PC-9 (cell line): Measurements from ENCODE around the gene XKR7. TPM values are rescaled to one million over a fixed set of nuclear protein-coding genes. Genes with fewer than 3 reads are reported as not detected.

Experiments used
- BruUV-seq: library from RNA; stranded (reverse); fragments of 400-500 nt; replicated peaks from 2 replicates; lab custom pipeline; 2021; lab: Mats Ljungman, UMichigan
- CTCF ChIA-PET: fragments of 300-600 bp; sonication (Branson Sonifier 250); formaldehyde crosslinking; loops from one replicate; lab custom pipeline; 2022; ENCODE audit warnings: antibody characterized with exemption; lab: Charles Lee
- POLR2A ChIA-PET: fragments of 300-600 bp; sonication (Branson Sonifier 250); formaldehyde crosslinking; loops from one replicate; lab custom pipeline; 2022; ENCODE audit warnings: antibody characterized with exemption; ENCODE audit not compliant: unreplicated experiment; lab: Charles Lee
- DNase-seq, 2 experiments: peaks; one replicate each; pipeline versions ENCODE4 v3.0.0 to v3.0.0-alpha.2; 2015 to 2022; ENCODE audit warnings: mixed read lengths in 1 of 2
- H2AFZ ChIP-seq: fragments of 200-600 bp; sonication (generic); 2 replicates; pipeline ENCODE4 v1.8.1; 2017; ENCODE audit warnings: antibody characterized with exemption
- H3F3A ChIP-seq: fragments of 200-600 bp; sonication (generic); 2 replicates; pipeline ENCODE4 v1.8.1; 2017; ENCODE audit warnings: antibody characterized with exemption, mild to moderate bottlenecking, low read depth; ENCODE audit not compliant: insufficient read depth
- H3K27ac ChIP-seq: fragments of 200-600 bp; sonication (generic); 2 replicates; pipeline ENCODE4 v1.6.1; 2016; ENCODE audit warnings: mixed run types
- H3K27me3 ChIP-seq: fragments of 200-600 bp; sonication (generic); 2 replicates; pipeline ENCODE4 v1.6.1; 2016; ENCODE audit warnings: low read depth, mixed run types; ENCODE audit not compliant: insufficient read depth
- H3K36me3 ChIP-seq: fragments of 200-600 bp; sonication (generic); 2 replicates; pipeline ENCODE4 v1.6.1; 2016; ENCODE audit warnings: low read depth, mixed run types
- H3K4me1 ChIP-seq: fragments of 200-600 bp; sonication (generic); replicated peaks from 2 replicates; pipeline ENCODE4 v1.6.1; 2016; ENCODE audit warnings: mixed run types; ENCODE audit not compliant: insufficient read depth
- H3K4me2 ChIP-seq: fragments of 200-600 bp; sonication (generic); 2 replicates; pipeline ENCODE4 v1.6.1; 2017; ENCODE audit warnings: mixed run types
- H3K4me3 ChIP-seq: fragments of 200-600 bp; sonication (generic); 2 replicates; pipeline ENCODE4 v1.6.1; 2016; ENCODE audit warnings: mixed run types
- H3K79me2 ChIP-seq: fragments of 200-600 bp; sonication (generic); 2 replicates; pipeline ENCODE4 v1.6.1; 2017; ENCODE audit warnings: low read depth, mixed run types
- H3K9me2 ChIP-seq: fragments of 200-600 bp; sonication (generic); 2 replicates; pipeline ENCODE4 v1.8.1; 2017; ENCODE audit warnings: mild to moderate bottlenecking; ENCODE audit not compliant: insufficient read depth
- H3K9me3 ChIP-seq: fragments of 200-600 bp; sonication (generic); 2 replicates; pipeline ENCODE4 v1.8.1; 2016; ENCODE audit warnings: low read depth; ENCODE audit not compliant: insufficient read depth
- H4K20me1 ChIP-seq: fragments of 200-600 bp; sonication (generic); 2 replicates; pipeline ENCODE4 v1.8.1; 2017; ENCODE audit not compliant: insufficient read depth
- CTCF ChIP-seq: fragments of 200-600 bp; sonication (generic); conservative IDR thresholded peaks from 2 replicates; pipeline ENCODE4 v1.6.1; 2017; ENCODE audit warnings: mixed run types, antibody characterized with exemption, mild to moderate bottlenecking, moderate library complexity
- EZH2 ChIP-seq: fragments of 200-600 bp; sonication (generic); IDR thresholded peaks from 2 replicates; pipeline ENCODE4 v1.8.0; 2017; ENCODE audit warnings: antibody characterized with exemption, low read depth
- intact Hi-C: fragments of 100-400 bp; cut with micrococcal nuclease; formaldehyde crosslinking; loops from one replicate; pipeline ENCODE4 v1.10.0; 2022; ENCODE audit not compliant: unreplicated experiment
- total RNA-seq: library from RNA; stranded (reverse); gene quantifications from 2 replicates; pipeline ENCODE4 v1.2.3, GENCODE V29; 2021

XKR7 gene
- total RNA-seq, 1 experiment from 2014 or later: not detected

DNA sequence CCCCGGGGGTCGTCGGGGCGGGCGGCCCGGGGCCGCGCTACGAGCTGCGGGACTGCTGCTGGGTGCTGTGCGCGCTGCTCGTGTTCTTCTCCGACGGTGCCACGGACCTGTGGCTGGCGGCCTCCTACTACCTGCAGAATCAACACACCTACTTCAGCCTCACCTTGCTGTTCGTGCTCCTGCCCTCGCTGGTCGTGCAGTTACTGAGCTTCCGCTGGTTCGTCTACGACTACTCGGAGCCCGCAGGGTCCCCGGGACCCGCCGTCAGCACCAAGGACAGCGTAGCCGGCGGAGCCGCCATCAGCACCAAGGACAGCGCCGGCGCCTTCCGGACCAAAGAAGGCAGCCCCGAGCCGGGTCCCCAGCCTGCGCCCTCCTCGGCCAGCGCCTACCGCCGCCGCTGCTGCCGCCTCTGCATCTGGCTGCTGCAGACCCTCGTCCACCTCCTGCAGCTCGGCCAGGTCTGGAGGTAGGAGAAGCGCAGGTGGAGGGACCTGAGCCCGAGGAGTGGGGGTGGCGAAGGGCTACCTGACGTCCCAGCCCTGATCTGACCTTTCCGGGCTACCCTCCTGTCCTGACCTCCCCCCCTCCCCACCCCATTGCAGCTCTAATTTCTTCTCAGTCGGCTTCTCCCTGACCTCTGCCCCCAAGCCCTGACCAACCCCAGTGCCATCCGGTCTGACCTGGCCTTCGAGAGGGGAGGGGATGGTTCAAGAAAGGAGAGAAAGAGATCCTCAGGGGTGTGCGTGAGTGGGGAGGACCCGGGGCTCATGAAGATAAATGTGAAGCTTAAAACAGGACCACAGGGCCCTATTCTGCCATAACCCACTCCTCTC, 558 bp downstream of the XKR7 start:
- Histone ChIP-seq H3K4me2 (no peak overlapping the region), H3K27me3 (peaks cover 54% of the 10 kb centered on the region), H3K27ac (no peak overlapping the region), H3K36me3 (no peaks in the 10 kb centered on the region), H3F3A (no peaks in the 10 kb centered on the region), H4K20me1 (no peaks in the 10 kb centered on the region), H3K9me2 (no peaks in the 10 kb centered on the region), H3K9me3 (no peaks in the 10 kb centered on the region), H2AFZ (no peak overlapping the region), H3K4me3 (no peak overlapping the region), H3K4me1 (no peaks in the 10 kb centered on the region), H3K79me2 (no peaks in the 10 kb centered on the region)
- intact Hi-C loops: no loop called here
- no TSS peak for BruUV-seq
- ChIA-PET CTCF (no interaction called here), POLR2A (no interaction called here)
- peak in 1 of 2 experiments; percentile 74 for DNase-seq
- TF ChIP-seq EZH2 (no peak), CTCF (no peak)

DNA sequence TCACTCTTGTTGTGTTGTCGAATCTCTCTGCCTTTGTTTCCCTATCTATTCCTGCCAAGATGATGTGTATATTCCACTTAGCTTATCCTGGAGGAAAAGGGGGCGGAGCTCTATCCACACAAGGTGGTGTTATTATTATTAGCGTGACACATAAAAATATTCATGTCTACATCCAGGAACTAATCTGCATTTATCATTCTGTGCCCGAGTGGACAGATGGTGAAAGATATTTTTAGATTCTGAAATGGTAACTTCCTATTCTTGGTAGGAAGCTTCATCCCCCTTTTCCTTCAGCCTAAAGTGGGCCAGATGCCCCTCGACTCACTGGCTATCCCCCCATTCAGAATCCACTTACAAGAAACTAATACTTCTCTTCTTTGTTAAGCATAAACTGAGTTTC, 2.0 kb downstream of the XKR7 start:
- no peak overlapping the region for H3K4me3 ChIP-seq
- no peak for DNase-seq
- H3F3A ChIP-seq: no peaks in the 10 kb centered on the region
- no peak for TF ChIP-seq CTCF
- no peak for TF ChIP-seq EZH2
- H3K9me2 ChIP-seq: no peaks in the 10 kb centered on the region
- H3K4me1 ChIP-seq: no peaks in the 10 kb centered on the region
- no peaks in the 10 kb centered on the region for H3K9me3 ChIP-seq
- H3K36me3 ChIP-seq: no peaks in the 10 kb centered on the region
- no peak overlapping the region for H2AFZ ChIP-seq
- peaks cover 54% of the 10 kb centered on the region for H3K27me3 ChIP-seq
- ChIA-PET CTCF (no interaction called here), POLR2A (no interaction called here)
- no TSS peak for BruUV-seq
- no peaks in the 10 kb centered on the region for H3K79me2 ChIP-seq
- H4K20me1 ChIP-seq: no peaks in the 10 kb centered on the region
- no peak overlapping the region for H3K27ac ChIP-seq
- H3K4me2 ChIP-seq: no peak overlapping the region
- intact Hi-C loops: no loop called here

GRCh38 chr20:31972471-31973021, 4.6 kb downstream of the XKR7 start:
- Histone ChIP-seq H2AFZ (no peak overlapping the region), H3K4me3 (no peak overlapping the region), H3K79me2 (no peaks in the 10 kb centered on the region), H3F3A (no peaks in the 10 kb centered on the region), H3K4me2 (no peak overlapping the region), H3K9me2 (no peaks in the 10 kb centered on the region), H3K9me3 (no peaks in the 10 kb centered on the region), H3K27me3 (peaks cover 47% of the 10 kb centered on the region), H3K4me1 (no peaks in the 10 kb centered on the region), H4K20me1 (no peaks in the 10 kb centered on the region), H3K27ac (no peak overlapping the region), H3K36me3 (no peaks in the 10 kb centered on the region)
- ChIA-PET POLR2A (no interaction called here), CTCF (interaction anchor here (1.3 kb wide), 1 partner anchor 118 kb away, joined by 3 read pairs; no protein-coding TSS in a partner anchor)
- BruUV-seq: no TSS peak
- intact Hi-C loops: no loop called here
- no peak for TF ChIP-seq CTCF
- no peak for TF ChIP-seq EZH2
- no peak for DNase-seq
